Lower leg skin (tissue), 3 donors: ENCODE data around the gene HMCN2.

Experiments used
- POLR2A ChIP-seq, 2 donors: fragments of 450-650 bp; IDR thresholded peaks; one replicate each; pipeline ENCODE4 v1.6.1; 2016 to 2017; ENCODE audit warnings: antibody characterized with exemption in 2 of 2, mild to moderate bottlenecking in 1 of 2, moderate library complexity in 1 of 2
- TF ChIP-seq, protein P1 (sequence below), 3 donors: fragments of 450-650 bp; IDR thresholded peaks; one replicate each; pipeline ENCODE4 v1.5.1; 2016; ENCODE audit warnings: antibody characterized with exemption in 3 of 3, mild to moderate bottlenecking in 3 of 3, moderate library complexity in 2 of 3

GRCh38 chr9:130470269-130470668 lies 204.7 kb downstream of the HMCN2 start:
- TF ChIP-seq, protein P1, sequence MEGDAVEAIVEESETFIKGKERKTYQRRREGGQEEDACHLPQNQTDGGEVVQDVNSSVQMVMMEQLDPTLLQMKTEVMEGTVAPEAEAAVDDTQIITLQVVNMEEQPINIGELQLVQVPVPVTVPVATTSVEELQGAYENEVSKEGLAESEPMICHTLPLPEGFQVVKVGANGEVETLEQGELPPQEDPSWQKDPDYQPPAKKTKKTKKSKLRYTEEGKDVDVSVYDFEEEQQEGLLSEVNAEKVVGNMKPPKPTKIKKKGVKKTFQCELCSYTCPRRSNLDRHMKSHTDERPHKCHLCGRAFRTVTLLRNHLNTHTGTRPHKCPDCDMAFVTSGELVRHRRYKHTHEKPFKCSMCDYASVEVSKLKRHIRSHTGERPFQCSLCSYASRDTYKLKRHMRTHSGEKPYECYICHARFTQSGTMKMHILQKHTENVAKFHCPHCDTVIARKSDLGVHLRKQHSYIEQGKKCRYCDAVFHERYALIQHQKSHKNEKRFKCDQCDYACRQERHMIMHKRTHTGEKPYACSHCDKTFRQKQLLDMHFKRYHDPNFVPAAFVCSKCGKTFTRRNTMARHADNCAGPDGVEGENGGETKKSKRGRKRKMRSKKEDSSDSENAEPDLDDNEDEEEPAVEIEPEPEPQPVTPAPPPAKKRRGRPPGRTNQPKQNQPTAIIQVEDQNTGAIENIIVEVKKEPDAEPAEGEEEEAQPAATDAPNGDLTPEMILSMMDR (IDR thresholded peaks at IDR 0.05): no peak
- no peak for TF ChIP-seq POLR2A (IDR thresholded peaks at IDR 0.05)
